Mesenteric fat pad (tissue), 1 donor: ENCODE results near the gene NPLOC4. TPM values are rescaled to one million over a fixed set of nuclear protein-coding genes. Genes with fewer than 3 reads are reported as not detected.

Source experiments
- DNase-seq: peaks from one replicate; pipeline ENCODE4 v3.0.0-alpha.2; 2020; ENCODE audit warnings: low spot score
- total RNA-seq: library from RNA; stranded (reverse); fragmentation: NEBNext Ultra II Directional; extraction: Animal tissue kit (Norgen Biotek cat#: 25700); gene quantifications from one replicate; pipeline ENCODE4 v1.2.1, GENCODE V29; 2021
- donor health status: DM: yes; HTN: yes; CAD: no.

Gene NPLOC4
- total RNA-seq, 1 donor from 2014 or later, result 129 TPM

GRCh38 chr17:81664051-81664470 lies 27.1 kb upstream of the NPLOC4 start:
- DNase-seq, result no peak

- no peak for DNase-seq
Observed at GRCh38 chr17:81662002-81662401, 25.1 kb upstream of the NPLOC4 start.

GRCh38 chr17:81660441-81660840 lies 23.5 kb upstream of the NPLOC4 start:
- DNase-seq, result no peak

GRCh38 chr17:81659038-81659437 lies 22.1 kb upstream of the NPLOC4 start:
- DNase-seq, result no peak

GRCh38 chr17:81656835-81657234 lies 19.9 kb upstream of the NPLOC4 start:
- DNase-seq, result no peak

- DNase-seq, result no peak
Observed at GRCh38 chr17:81656118-81656743, 19.3 kb upstream of the NPLOC4 start, which contains the start of gene PDE6G. PDE6G (minus strand) TSS chr17:81656542; CDS start chr17:81653305, 3,237 bp downstream.

GRCh38 chr17:81655378-81656117 lies 18.6 kb upstream of the NPLOC4 start:
- no peak for DNase-seq

GRCh38 chr17:81652906-81653771 lies 16.2 kb upstream of the NPLOC4 start:
- DNase-seq, result no peak

- no peak for DNase-seq
Observed at GRCh38 chr17:81651692-81652091, 14.8 kb upstream of the NPLOC4 start.

GRCh38 chr17:81650951-81651350 lies 14.0 kb upstream of the NPLOC4 start:
- DNase-seq, result no peak

- no peak for DNase-seq
Observed at GRCh38 chr17:81648707-81649085, 11.8 kb upstream of the NPLOC4 start.

GRCh38 chr17:81648013-81648706 lies 11.2 kb upstream of the NPLOC4 start:
- DNase-seq, result no peak

GRCh38 chr17:81647640-81648012 lies 10.7 kb upstream of the NPLOC4 start:
- DNase-seq, result no peak

- DNase-seq, result no peak
Observed at GRCh38 chr17:81646869-81647600, 10.1 kb upstream of the NPLOC4 start.

GRCh38 chr17:81644976-81645952 lies 8.4 kb upstream of the NPLOC4 start:
- no peak for DNase-seq

GRCh38 chr17:81644496-81644895 lies 7.6 kb upstream of the NPLOC4 start:
- no peak for DNase-seq

- DNase-seq, result no peak
Observed at GRCh38 chr17:81641825-81642489, 5.0 kb upstream of the NPLOC4 start.

GRCh38 chr17:81640011-81640410 lies 3.1 kb upstream of the NPLOC4 start:
- DNase-seq, result no peak

- no peak for DNase-seq
Observed at GRCh38 chr17:81638683-81639082, 1.8 kb upstream of the NPLOC4 start.
